WTC11 (cell line): Measurements from ENCODE around the gene CACUL1.

Experiments
- CREB1 ChIP-seq: sonication (generic); formaldehyde crosslinking; IDR thresholded peaks from 2 replicates; pipeline ENCODE4 v1.8.0; 2023; ENCODE audit warnings: mild to moderate bottlenecking, missing genetic modification reagents
- MYBL2 ChIP-seq: sonication (generic); formaldehyde crosslinking; IDR thresholded peaks from 2 replicates; pipeline ENCODE4 v1.8.1; 2023; ENCODE audit warnings: mild to moderate bottlenecking, moderate library complexity, missing genetic modification reagents
- NFATC4 ChIP-seq: fragments of 250-450 bp; sonication (Bioruptor Pico); IDR thresholded peaks from 2 replicates; pipeline ENCODE4 v1.9.0; 2021; ENCODE audit warnings: mild to moderate bottlenecking
- SMAD3 ChIP-seq: sonication (generic); formaldehyde crosslinking; IDR thresholded peaks from 2 replicates; pipeline ENCODE4 v1.8.0; 2022; ENCODE audit warnings: missing genetic modification reagents, mild to moderate bottlenecking, borderline replicate concordance
- SMAD4 ChIP-seq: sonication (generic); formaldehyde crosslinking; IDR thresholded peaks from 2 replicates; pipeline ENCODE4 v1.8.0; 2022; ENCODE audit warnings: mild to moderate bottlenecking, missing genetic modification reagents
- SP1 ChIP-seq: sonication (generic); formaldehyde crosslinking; conservative IDR thresholded peaks from 2 replicates; pipeline ENCODE4 v1.8.1; 2022; ENCODE audit warnings: missing genetic modification reagents
- TP53 ChIP-seq: sonication (generic); formaldehyde crosslinking; IDR thresholded peaks from 2 replicates; pipeline ENCODE4 v1.8.1; 2023; ENCODE audit warnings: mild to moderate bottlenecking, missing genetic modification reagents
- ZBTB21 ChIP-seq: sonication (generic); formaldehyde crosslinking; IDR thresholded peaks from 2 replicates; pipeline ENCODE4 v1.8.1; 2023; ENCODE audit warnings: mild to moderate bottlenecking, missing genetic modification reagents, borderline replicate concordance
- ZNF232 ChIP-seq: sonication (generic); formaldehyde crosslinking; IDR thresholded peaks from 2 replicates; pipeline ENCODE4 v1.8.0; 2022; ENCODE audit warnings: mild to moderate bottlenecking, missing genetic modification reagents
- TF ChIP-seq, protein P1 (sequence below): fragments of 200-600 bp; IDR thresholded peaks from 2 replicates; pipeline ENCODE4 v1.8.0; 2022; ENCODE audit warnings: antibody characterized with exemption
- TF ChIP-seq, protein P2 (sequence below): sonication (generic); formaldehyde crosslinking; IDR thresholded peaks from 2 replicates; pipeline ENCODE4 v1.8.1; 2022; ENCODE audit warnings: mild to moderate bottlenecking, missing genetic modification reagents, moderate library complexity, borderline replicate concordance
- TF ChIP-seq, protein P3 (sequence below): sonication (generic); formaldehyde crosslinking; IDR thresholded peaks from 2 replicates; pipeline ENCODE4 v1.8.0; 2022; ENCODE audit warnings: mild to moderate bottlenecking, missing genetic modification reagents

DNA sequence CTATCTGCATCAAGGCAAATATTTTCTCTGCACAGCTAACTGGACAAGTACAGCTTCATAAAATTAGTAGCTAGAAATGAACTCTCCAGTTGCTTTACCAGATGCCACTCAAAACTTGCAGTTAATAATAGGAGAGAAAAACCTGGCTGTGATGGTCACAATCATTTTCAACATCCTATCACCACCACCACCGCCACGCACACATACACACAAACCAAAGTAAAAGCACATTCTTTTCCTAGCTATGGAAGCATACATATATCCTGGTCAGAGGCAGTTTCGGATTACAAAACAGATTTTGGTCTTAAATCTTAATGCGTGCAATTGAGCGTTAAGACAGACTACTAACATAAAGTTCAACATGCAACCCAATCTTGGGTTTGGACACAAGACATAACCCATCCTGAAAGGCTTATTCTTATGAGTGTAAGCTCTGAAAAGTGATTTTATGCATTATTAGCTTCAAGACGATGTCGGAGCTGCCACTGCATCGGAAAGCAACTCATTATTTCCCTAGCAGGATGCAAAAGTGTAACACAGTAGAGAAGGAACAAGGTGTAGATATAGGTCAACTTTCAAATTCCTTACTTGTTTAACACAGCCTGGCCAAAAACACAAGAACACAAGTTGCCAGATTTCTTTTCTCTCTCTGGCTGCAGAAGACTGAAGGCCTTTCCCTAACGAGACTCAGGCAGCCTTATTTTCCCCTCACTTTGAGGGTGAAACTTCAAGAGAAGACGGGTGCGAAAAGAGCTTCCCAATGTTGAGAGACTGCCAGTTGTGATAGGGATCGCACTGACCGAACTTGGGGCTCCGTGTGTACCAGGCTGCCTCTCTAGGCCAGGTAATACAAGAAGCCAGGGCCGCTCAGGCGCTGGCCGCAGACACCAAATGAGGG lies 1.2 kb downstream of the CACUL1 start:
- TF ChIP-seq SMAD3 (CRISPR knock-in tag) (no peak), ZNF232 (CRISPR knock-in tag) (no peak), SP1 (CRISPR knock-in tag) (no peak), MYBL2 (CRISPR knock-in tag) (no peak), ZBTB21 (CRISPR knock-in tag) (no peak), CREB1 (CRISPR knock-in tag) (no peak), TP53 (no peak), SMAD4 (CRISPR knock-in tag) (no peak), NFATC4 (CRISPR knock-in tag) (no peak)
- TF ChIP-seq, protein P1, sequence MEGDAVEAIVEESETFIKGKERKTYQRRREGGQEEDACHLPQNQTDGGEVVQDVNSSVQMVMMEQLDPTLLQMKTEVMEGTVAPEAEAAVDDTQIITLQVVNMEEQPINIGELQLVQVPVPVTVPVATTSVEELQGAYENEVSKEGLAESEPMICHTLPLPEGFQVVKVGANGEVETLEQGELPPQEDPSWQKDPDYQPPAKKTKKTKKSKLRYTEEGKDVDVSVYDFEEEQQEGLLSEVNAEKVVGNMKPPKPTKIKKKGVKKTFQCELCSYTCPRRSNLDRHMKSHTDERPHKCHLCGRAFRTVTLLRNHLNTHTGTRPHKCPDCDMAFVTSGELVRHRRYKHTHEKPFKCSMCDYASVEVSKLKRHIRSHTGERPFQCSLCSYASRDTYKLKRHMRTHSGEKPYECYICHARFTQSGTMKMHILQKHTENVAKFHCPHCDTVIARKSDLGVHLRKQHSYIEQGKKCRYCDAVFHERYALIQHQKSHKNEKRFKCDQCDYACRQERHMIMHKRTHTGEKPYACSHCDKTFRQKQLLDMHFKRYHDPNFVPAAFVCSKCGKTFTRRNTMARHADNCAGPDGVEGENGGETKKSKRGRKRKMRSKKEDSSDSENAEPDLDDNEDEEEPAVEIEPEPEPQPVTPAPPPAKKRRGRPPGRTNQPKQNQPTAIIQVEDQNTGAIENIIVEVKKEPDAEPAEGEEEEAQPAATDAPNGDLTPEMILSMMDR = no peak
- TF ChIP-seq, protein P2, sequence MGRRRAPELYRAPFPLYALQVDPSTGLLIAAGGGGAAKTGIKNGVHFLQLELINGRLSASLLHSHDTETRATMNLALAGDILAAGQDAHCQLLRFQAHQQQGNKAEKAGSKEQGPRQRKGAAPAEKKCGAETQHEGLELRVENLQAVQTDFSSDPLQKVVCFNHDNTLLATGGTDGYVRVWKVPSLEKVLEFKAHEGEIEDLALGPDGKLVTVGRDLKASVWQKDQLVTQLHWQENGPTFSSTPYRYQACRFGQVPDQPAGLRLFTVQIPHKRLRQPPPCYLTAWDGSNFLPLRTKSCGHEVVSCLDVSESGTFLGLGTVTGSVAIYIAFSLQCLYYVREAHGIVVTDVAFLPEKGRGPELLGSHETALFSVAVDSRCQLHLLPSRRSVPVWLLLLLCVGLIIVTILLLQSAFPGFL (CRISPR knock-in tag) = no peak
- TF ChIP-seq, protein P3, sequence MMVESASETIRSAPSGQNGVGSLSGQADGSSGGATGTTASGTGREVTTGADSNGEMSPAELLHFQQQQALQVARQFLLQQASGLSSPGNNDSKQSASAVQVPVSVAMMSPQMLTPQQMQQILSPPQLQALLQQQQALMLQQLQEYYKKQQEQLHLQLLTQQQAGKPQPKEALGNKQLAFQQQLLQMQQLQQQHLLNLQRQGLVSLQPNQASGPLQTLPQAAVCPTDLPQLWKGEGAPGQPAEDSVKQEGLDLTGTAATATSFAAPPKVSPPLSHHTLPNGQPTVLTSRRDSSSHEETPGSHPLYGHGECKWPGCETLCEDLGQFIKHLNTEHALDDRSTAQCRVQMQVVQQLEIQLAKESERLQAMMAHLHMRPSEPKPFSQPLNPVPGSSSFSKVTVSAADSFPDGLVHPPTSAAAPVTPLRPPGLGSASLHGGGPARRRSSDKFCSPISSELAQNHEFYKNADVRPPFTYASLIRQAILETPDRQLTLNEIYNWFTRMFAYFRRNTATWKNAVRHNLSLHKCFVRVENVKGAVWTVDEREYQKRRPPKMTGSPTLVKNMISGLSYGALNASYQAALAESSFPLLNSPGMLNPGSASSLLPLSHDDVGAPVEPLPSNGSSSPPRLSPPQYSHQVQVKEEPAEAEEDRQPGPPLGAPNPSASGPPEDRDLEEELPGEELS (CRISPR knock-in tag) = no peak
